OCI-LY7 (cell line): ENCODE data around the gene MCCD1. TPM values are rescaled to one million over a fixed set of nuclear protein-coding genes. Genes with fewer than 3 reads are reported as not detected.
A peak's percentile ranks its signal among the peaks of the same experiment; 100 is the strongest.

ENCODE experiments used
- BruUV-seq: library from RNA; stranded (reverse); fragments of 400-500 nt; replicated peaks from 2 replicates; lab custom pipeline; 2021; lab: Mats Ljungman, UMichigan
- CTCF ChIA-PET: fragments of 300-600 bp; sonication (Branson Sonifier 250); formaldehyde crosslinking; loops from one replicate; lab custom pipeline; 2022; ENCODE audit warnings: antibody characterized with exemption; ENCODE audit not compliant: unreplicated experiment; lab: Charles Lee
- POLR2A ChIA-PET: fragments of 300-600 bp; sonication (Branson Sonifier 250); formaldehyde crosslinking; loops from one replicate; lab custom pipeline; 2022; ENCODE audit warnings: antibody characterized with exemption; lab: Charles Lee
- DNase-seq: peaks from one replicate; pipeline ENCODE4 v3.0.0-alpha.2; 2015; ENCODE audit warnings: low spot score
- H2AFZ ChIP-seq: fragments of 200-600 bp; sonication (generic), shearing (Covaris generic); 2 replicates; pipeline ENCODE4 v1.6.1; 2014; ENCODE audit warnings: mild to moderate bottlenecking, antibody characterized with exemption, low read length, moderate library complexity
- H3K27ac ChIP-seq: fragments of 200-600 bp; sonication (generic); 2 replicates; pipeline ENCODE4 v1.5.1; 2014; ENCODE audit warnings: mixed run types, low read depth, mild to moderate bottlenecking, moderate library complexity, low read length, inconsistent platforms; ENCODE audit not compliant: poor library complexity, severe bottlenecking
- H3K36me3 ChIP-seq: fragments of 200-600 bp; sonication (generic); 2 replicates; pipeline ENCODE4 v1.6.1; 2014; ENCODE audit warnings: mild to moderate bottlenecking, antibody characterized with exemption, low read length, moderate library complexity, mixed read lengths; ENCODE audit not compliant: insufficient read depth
- H3K4me1 ChIP-seq: fragments of 200-600 bp; sonication (generic); 2 replicates; pipeline ENCODE4 v1.5.1; 2014; ENCODE audit warnings: mild to moderate bottlenecking, low read length; ENCODE audit not compliant: insufficient read depth, poor library complexity, severe bottlenecking
- H3K4me2 ChIP-seq: fragments of 200-600 bp; sonication (generic); 2 replicates; pipeline ENCODE4 v1.6.1; 2014; ENCODE audit warnings: mild to moderate bottlenecking, low read length
- H3K4me3 ChIP-seq: fragments of 200-600 bp; sonication (generic); 2 replicates; pipeline ENCODE4 v1.5.1; 2014; ENCODE audit warnings: mild to moderate bottlenecking, low read depth, low read length; ENCODE audit not compliant: poor library complexity, severe bottlenecking
- H3K79me2 ChIP-seq: fragments of 200-600 bp; sonication (generic); 2 replicates; pipeline ENCODE4 v1.6.1; 2016; ENCODE audit warnings: low read depth, mild to moderate bottlenecking, low read length, moderate library complexity, mixed read lengths; ENCODE audit not compliant: insufficient read depth
- H3K9me2 ChIP-seq: fragments of 200-600 bp; sonication (generic); 2 replicates; pipeline ENCODE4 v1.6.1; 2016; ENCODE audit warnings: mild to moderate bottlenecking, low read length, mixed read lengths; ENCODE audit not compliant: insufficient read depth
- H3K9me3 ChIP-seq: fragments of 200-600 bp; sonication (generic); 2 replicates; pipeline ENCODE4 v1.6.1; 2014; ENCODE audit warnings: mild to moderate bottlenecking, mixed run types, low read length, mixed read lengths
- H4K20me1 ChIP-seq: fragments of 200-600 bp; sonication (generic); 2 replicates; pipeline ENCODE4 v1.6.1; 2014; ENCODE audit warnings: mild to moderate bottlenecking, antibody characterized with exemption, low read length, moderate library complexity, mixed read lengths; ENCODE audit not compliant: insufficient read depth
- EZH2phosphoT487 ChIP-seq: fragments of 200-600 bp; sonication (generic); IDR thresholded peaks from 2 replicates; pipeline ENCODE4 v1.6.1; 2018; ENCODE audit warnings: low read depth, borderline replicate concordance, mild to moderate bottlenecking, mixed run types, antibody characterized with exemption, low read length, moderate library complexity, mixed read lengths
- intact Hi-C: fragments of 100-400 bp; cut with micrococcal nuclease; formaldehyde crosslinking; loops from one replicate; pipeline ENCODE4 v1.10.0; 2022; ENCODE audit not compliant: unreplicated experiment
- total RNA-seq, 2 experiments: library from RNA; depleted of rRNA in 1 of 2; stranded (reverse); fragments of >200 nt in 1 of 2; shearing (Covaris generic) in 1 of 2; gene quantifications; 2 replicates each; pipeline ENCODE4 v1.2.3, GENCODE V29; 2014 to 2022
- TF ChIP-seq, protein P1 (sequence below): fragments of 200-600 bp; sonication (generic); conservative IDR thresholded peaks from 2 replicates; pipeline ENCODE4 v1.5.1; 2014; ENCODE audit warnings: mild to moderate bottlenecking, antibody characterized with exemption, low read length, moderate library complexity, mixed read lengths

MCCD1 gene
- total RNA-seq, 2 experiments from 2014 or later, result not detected

DNA sequence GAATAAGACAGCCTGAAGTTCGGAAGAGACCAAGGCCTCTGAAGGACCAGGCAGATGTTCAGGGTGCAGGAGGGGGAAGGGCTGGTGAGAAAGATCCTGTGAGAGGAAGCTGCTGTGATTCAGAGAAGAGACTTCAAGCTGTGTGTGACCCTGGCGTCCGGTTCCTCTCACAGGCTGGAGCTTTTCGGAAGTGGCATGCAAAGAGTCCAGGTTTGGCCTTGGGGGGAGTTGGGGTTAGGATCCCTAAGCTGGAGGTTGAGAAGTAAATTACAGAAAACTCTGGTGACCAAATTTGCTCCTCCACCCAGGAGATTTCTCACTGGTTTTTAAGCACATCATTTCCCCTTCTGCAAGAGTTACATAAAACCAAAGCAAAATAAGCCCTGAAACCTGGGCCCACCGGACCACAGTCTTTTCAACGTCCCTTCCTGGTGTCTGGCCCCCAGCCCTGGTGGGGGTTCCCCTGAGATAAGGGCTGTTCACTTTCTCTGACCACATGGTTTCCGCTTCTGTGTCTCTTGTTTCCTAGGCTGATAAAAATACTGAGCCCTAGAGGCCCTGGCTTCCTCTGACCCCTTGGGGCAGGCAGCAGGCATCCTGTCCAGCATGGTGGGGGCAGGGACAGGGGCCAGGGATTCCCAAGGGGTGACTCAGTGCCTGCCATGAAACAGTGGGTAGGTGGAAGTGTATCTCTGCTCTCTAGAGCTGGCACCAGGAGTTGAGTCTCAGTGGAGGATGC is 31.4 kb downstream of the MCCD1 start:
- Histone ChIP-seq H3K9me2 (no peaks in the 10 kb centered on the region), H3K4me1 (peaks cover 70% of the 10 kb centered on the region), H3K36me3 (peaks cover 46% of the 10 kb centered on the region), H3K27ac (peak overlapping the region; percentile 94), H4K20me1 (no peaks in the 10 kb centered on the region), H3K4me2 (peak overlapping the region; percentile 81), H2AFZ (no peak overlapping the region), H3K4me3 (peak overlapping the region; percentile 57), H3K79me2 (no peaks in the 10 kb centered on the region), H3K9me3 (no peaks in the 10 kb centered on the region)
- TF ChIP-seq EZH2phosphoT487, result no peak
- TF ChIP-seq, protein P1, sequence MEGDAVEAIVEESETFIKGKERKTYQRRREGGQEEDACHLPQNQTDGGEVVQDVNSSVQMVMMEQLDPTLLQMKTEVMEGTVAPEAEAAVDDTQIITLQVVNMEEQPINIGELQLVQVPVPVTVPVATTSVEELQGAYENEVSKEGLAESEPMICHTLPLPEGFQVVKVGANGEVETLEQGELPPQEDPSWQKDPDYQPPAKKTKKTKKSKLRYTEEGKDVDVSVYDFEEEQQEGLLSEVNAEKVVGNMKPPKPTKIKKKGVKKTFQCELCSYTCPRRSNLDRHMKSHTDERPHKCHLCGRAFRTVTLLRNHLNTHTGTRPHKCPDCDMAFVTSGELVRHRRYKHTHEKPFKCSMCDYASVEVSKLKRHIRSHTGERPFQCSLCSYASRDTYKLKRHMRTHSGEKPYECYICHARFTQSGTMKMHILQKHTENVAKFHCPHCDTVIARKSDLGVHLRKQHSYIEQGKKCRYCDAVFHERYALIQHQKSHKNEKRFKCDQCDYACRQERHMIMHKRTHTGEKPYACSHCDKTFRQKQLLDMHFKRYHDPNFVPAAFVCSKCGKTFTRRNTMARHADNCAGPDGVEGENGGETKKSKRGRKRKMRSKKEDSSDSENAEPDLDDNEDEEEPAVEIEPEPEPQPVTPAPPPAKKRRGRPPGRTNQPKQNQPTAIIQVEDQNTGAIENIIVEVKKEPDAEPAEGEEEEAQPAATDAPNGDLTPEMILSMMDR, result no peak
- BruUV-seq, result no TSS peak
- POLR2A ChIA-PET, result interaction anchor here (0.6 to 1.9 kb wide), 9 partner anchors 8 to 61 kb away, joined by 3 to 6 read pairs (median 3); partner anchors contain the start of genes LST1 and TNF
- CTCF ChIA-PET, result interaction anchor here (0.7 kb wide), 1 partner anchor 9 kb away, joined by 3 read pairs; no protein-coding TSS in a partner anchor
- intact Hi-C loops, result loop anchor here (1.0 kb wide), 3 partner anchors 8 to 21 kb away; partner anchors contain the start of gene LTA
- DNase-seq, result peak; percentile 90

DNA sequence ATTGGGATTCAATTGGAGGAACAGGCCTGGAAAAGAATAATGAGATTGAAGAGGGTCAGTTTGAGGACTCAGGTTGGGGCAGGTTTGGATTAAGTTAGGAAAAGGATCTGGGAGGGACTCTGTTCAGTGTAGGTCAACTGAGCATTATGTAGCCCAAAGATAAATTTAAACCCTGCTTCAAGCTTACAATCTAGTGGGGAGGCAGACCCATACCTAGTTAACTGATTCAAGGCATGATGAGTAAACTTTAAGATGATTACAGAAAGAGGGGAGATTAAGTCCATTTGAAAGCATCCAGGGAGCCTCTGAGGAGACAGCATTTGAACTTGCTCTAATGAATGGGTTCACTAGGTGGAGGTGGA is 31.9 kb downstream of the MCCD1 start:
- peak overlapping the region; percentile 81 for H3K4me2 ChIP-seq
- peak overlapping the region; percentile 57 for H3K4me3 ChIP-seq
- DNase-seq, result no peak
- H3K9me3 ChIP-seq, result no peaks in the 10 kb centered on the region
- POLR2A ChIA-PET, result interaction anchor here (1.0 to 1.9 kb wide), 5 partner anchors 8 to 37 kb away, joined by 3 to 6 read pairs (median 4); partner anchors contain the start of gene TNF
- CTCF ChIA-PET, result interaction anchor here (0.7 kb wide), 1 partner anchor 10 kb away, joined by 3 read pairs; no protein-coding TSS in a partner anchor
- H2AFZ ChIP-seq, result no peak overlapping the region
- H3K4me1 ChIP-seq, result peaks cover 70% of the 10 kb centered on the region
- peak overlapping the region; percentile 94 for H3K27ac ChIP-seq
- H3K79me2 ChIP-seq, result no peaks in the 10 kb centered on the region
- TF ChIP-seq, protein P1, result no peak
- TF ChIP-seq EZH2phosphoT487, result no peak
- H3K36me3 ChIP-seq, result peaks cover 46% of the 10 kb centered on the region
- H4K20me1 ChIP-seq, result no peaks in the 10 kb centered on the region
- no peaks in the 10 kb centered on the region for H3K9me2 ChIP-seq
- intact Hi-C loops, result loop anchor here (1.0 kb wide), 3 partner anchors 8 to 21 kb away; partner anchors contain the start of gene LTA
- BruUV-seq, result no TSS peak
